Mesothelial cell of epicardium (in vitro differentiated cells): ENCODE data around the gene PRSS12. TPM values are rescaled to one million over a fixed set of nuclear protein-coding genes. Genes with fewer than 3 reads are reported as not detected.

Experiments used
- DNase-seq, 2 experiments: peaks; one replicate each; pipeline ENCODE4 v3.0.0; 2021; ENCODE audit warnings: low spot score in 2 of 2; ENCODE audit not compliant: unreplicated experiment in 2 of 2
- H3K27ac Mint-ChIP-seq: 2 replicates; pipeline ENCODE4 v1.8.0; 2021; ENCODE audit warnings: mixed read lengths
- H3K27me3 Mint-ChIP-seq: 2 replicates; pipeline ENCODE4 v1.8.0; 2021; ENCODE audit warnings: low read depth, mixed read lengths
- H3K36me3 Mint-ChIP-seq: 2 replicates; pipeline ENCODE4 v1.8.0; 2021; ENCODE audit warnings: mixed read lengths
- H3K4me1 Mint-ChIP-seq: 2 replicates; pipeline ENCODE4 v1.8.0; 2021; ENCODE audit warnings: mixed read lengths
- H3K4me3 Mint-ChIP-seq: 2 replicates; pipeline ENCODE4 v1.8.0; 2021; ENCODE audit warnings: mild to moderate bottlenecking, moderate library complexity, mixed read lengths
- H3K9me3 Mint-ChIP-seq: 2 replicates; pipeline ENCODE4 v1.8.0; 2021; ENCODE audit warnings: mixed read lengths
- total RNA-seq: library from RNA; stranded (reverse); gene quantifications from 3 replicates; pipeline ENCODE4 v1.2.1, GENCODE V29; 2021
- TF ChIP-seq, protein P1 (sequence below): fragments of 200-600 bp; sonication (generic); IDR thresholded peaks from one replicate; pipeline ENCODE4 v1.5.0; 2021; ENCODE audit warnings: antibody characterized with exemption; ENCODE audit not compliant: unreplicated experiment

PRSS12 gene
- total RNA-seq, 1 donor from 2014 or later = 46.7 TPM

DNA sequence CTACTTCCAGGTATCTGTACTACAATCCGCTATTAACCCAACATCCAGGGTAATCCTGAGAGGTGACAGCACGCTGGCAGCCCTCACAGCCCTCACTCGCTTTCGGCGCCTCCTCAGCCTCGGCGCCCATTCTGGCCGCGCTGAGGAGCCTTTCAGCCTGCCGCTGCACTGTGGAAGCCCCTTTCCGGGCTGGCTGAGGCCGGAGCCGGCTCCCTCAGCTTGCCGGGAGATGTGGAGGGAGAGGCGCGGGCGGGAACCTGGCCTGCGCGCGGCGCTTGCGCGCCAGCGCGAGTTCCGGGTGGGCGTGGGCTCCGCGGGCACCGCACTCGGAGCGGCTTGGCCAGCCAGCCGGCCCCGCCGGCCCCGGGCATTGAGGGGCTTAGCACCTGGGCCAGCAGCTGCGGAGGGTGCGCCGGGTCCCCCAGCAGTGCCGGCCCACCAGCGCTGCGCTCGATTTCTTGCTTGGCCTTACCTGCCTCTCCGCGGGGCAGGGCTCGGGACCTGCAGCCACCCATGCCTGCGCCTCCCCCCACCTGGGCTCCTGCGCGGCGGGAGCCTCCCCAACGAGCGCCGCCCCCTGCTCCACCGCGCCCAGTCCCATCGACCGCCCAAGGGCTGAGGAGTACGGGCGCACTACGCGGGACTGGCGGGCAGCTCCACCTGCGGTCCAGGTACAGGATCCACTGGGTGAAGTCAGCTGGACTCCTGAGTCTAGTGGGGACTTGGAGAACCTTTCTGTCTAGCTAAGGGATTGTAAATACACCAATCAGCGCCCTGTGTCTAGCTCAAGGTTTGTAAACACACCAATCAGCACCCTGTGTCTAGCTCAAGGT is 87.3 kb downstream of the PRSS12 start:
- H3K4me3 Mint-ChIP-seq = no peak overlapping the region
- TF ChIP-seq, protein P1, sequence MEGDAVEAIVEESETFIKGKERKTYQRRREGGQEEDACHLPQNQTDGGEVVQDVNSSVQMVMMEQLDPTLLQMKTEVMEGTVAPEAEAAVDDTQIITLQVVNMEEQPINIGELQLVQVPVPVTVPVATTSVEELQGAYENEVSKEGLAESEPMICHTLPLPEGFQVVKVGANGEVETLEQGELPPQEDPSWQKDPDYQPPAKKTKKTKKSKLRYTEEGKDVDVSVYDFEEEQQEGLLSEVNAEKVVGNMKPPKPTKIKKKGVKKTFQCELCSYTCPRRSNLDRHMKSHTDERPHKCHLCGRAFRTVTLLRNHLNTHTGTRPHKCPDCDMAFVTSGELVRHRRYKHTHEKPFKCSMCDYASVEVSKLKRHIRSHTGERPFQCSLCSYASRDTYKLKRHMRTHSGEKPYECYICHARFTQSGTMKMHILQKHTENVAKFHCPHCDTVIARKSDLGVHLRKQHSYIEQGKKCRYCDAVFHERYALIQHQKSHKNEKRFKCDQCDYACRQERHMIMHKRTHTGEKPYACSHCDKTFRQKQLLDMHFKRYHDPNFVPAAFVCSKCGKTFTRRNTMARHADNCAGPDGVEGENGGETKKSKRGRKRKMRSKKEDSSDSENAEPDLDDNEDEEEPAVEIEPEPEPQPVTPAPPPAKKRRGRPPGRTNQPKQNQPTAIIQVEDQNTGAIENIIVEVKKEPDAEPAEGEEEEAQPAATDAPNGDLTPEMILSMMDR = no peak
- no peaks in the 10 kb centered on the region for H3K9me3 Mint-ChIP-seq
- H3K27ac Mint-ChIP-seq = no peak overlapping the region
- H3K27me3 Mint-ChIP-seq = peaks cover under 1% of the 10 kb centered on the region
- no peaks in the 10 kb centered on the region for H3K36me3 Mint-ChIP-seq
- no peak for DNase-seq
- H3K4me1 Mint-ChIP-seq = peaks cover 7% of the 10 kb centered on the region

DNA sequence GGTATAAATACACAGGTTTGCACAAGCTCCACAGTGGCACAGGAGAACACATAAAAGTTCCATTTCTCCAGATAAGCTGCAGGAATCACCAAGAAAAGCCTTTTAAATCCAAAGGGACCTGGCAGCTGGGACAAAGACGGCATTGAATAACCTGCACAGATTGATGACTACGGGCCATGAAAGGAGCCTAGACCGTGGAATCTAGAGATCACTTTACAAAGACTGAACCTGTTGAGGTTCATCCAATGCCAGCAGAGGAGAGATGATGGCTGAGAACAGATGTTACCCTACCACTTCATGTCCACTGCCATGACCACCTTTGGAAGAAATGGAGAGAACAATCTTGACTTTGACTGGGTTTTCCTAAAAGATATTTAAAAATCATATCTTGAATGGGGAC is 88.7 kb downstream of the PRSS12 start:
- DNase-seq = no peak
- Mint-ChIP-seq H3K27ac (no peak overlapping the region), H3K4me1 (no peaks in the 10 kb centered on the region), H3K36me3 (no peaks in the 10 kb centered on the region), H3K27me3 (no peaks in the 10 kb centered on the region), H3K9me3 (no peaks in the 10 kb centered on the region), H3K4me3 (no peak overlapping the region)
- TF ChIP-seq, protein P1 = no peak

DNA sequence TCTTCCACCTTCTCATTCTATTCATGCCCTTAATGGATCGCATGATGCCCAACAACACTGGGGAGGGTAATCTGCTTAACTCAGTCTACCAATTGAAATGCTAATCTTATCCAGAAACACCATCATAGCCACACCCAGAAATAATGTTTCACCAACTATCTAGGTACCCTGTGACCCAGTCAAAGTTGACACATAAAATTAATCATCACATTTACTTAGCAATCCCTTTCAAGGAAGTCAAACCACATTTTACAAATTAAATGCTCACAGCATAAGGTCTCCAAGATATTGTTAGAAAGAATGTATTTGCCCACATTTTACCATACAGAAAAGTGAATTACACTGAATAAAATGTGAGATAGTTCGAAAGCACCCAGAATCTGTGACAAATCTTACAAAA is 92.5 kb downstream of the PRSS12 start:
- no peak overlapping the region for H3K4me3 Mint-ChIP-seq
- TF ChIP-seq, protein P1 = no peak
- no peaks in the 10 kb centered on the region for H3K27me3 Mint-ChIP-seq
- no peak for DNase-seq
- no peaks in the 10 kb centered on the region for H3K4me1 Mint-ChIP-seq
- no peak overlapping the region for H3K27ac Mint-ChIP-seq
- no peaks in the 10 kb centered on the region for H3K36me3 Mint-ChIP-seq
- no peaks in the 10 kb centered on the region for H3K9me3 Mint-ChIP-seq

DNA sequence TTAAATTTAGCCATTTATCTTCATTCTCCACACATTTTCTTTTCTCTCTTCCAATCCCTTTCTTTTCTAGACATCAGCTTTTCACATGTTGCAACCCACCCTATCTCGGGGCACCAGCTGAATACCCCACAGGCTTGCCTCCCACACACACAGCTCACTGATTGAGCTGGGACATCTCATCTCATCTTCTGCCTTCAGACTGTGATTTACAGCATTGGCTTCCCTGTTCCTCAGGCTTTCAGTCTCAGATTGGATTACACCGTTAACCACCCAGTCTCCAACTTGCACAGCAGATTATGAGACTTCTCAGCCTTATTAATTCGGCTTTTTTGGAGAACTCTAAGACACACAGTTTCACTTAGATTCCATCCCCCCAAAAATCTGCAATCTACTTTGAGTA is 93.7 kb downstream of the PRSS12 start:
- Mint-ChIP-seq H3K27me3 (no peaks in the 10 kb centered on the region), H3K27ac (no peak overlapping the region), H3K36me3 (no peaks in the 10 kb centered on the region), H3K4me3 (no peak overlapping the region), H3K4me1 (no peaks in the 10 kb centered on the region), H3K9me3 (no peaks in the 10 kb centered on the region)
- no peak for DNase-seq
- TF ChIP-seq, protein P1 = no peak

DNA sequence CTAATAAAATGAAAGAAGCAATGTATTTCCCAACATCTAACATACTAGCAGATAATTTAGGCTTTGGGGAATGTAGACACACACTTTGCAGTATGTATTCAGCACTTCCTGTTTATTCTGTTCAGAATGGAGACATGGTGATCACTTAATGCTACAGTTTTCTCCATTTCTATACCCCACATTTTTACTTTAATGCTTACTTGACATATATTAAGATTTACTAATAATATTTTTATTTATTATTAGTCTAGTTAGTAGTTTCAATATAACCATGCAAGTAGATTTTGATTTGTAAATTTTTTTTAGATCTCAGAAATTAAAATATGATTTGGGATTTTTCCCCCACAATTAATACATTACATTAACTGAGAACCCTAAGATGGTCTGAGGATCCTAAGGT is 98.4 kb downstream of the PRSS12 start:
- Mint-ChIP-seq H3K36me3 (no peaks in the 10 kb centered on the region), H3K27me3 (no peaks in the 10 kb centered on the region), H3K9me3 (peaks cover 3% of the 10 kb centered on the region), H3K27ac (no peak overlapping the region), H3K4me3 (no peak overlapping the region), H3K4me1 (no peaks in the 10 kb centered on the region)
- TF ChIP-seq, protein P1 = no peak
- no peak for DNase-seq
